Measurements from ENCODE around the gene TBC1D8.

Gene TBC1D8

GRCh38 chr2:100997509-100998234 lies 153.5 kb downstream of the TBC1D8 start:
- no peak overlapping the region for H3K4me3 ChIP-seq (ENCODE audit: low read length)
- TF ChIP-seq, protein P1, sequence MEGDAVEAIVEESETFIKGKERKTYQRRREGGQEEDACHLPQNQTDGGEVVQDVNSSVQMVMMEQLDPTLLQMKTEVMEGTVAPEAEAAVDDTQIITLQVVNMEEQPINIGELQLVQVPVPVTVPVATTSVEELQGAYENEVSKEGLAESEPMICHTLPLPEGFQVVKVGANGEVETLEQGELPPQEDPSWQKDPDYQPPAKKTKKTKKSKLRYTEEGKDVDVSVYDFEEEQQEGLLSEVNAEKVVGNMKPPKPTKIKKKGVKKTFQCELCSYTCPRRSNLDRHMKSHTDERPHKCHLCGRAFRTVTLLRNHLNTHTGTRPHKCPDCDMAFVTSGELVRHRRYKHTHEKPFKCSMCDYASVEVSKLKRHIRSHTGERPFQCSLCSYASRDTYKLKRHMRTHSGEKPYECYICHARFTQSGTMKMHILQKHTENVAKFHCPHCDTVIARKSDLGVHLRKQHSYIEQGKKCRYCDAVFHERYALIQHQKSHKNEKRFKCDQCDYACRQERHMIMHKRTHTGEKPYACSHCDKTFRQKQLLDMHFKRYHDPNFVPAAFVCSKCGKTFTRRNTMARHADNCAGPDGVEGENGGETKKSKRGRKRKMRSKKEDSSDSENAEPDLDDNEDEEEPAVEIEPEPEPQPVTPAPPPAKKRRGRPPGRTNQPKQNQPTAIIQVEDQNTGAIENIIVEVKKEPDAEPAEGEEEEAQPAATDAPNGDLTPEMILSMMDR (IDR thresholded peaks at IDR 0.05; ENCODE audit: insufficient read depth, low read depth, low read length, missing control alignments) = no peak
- no peak for DNase-seq (ENCODE audit: low read depth)

DNA sequence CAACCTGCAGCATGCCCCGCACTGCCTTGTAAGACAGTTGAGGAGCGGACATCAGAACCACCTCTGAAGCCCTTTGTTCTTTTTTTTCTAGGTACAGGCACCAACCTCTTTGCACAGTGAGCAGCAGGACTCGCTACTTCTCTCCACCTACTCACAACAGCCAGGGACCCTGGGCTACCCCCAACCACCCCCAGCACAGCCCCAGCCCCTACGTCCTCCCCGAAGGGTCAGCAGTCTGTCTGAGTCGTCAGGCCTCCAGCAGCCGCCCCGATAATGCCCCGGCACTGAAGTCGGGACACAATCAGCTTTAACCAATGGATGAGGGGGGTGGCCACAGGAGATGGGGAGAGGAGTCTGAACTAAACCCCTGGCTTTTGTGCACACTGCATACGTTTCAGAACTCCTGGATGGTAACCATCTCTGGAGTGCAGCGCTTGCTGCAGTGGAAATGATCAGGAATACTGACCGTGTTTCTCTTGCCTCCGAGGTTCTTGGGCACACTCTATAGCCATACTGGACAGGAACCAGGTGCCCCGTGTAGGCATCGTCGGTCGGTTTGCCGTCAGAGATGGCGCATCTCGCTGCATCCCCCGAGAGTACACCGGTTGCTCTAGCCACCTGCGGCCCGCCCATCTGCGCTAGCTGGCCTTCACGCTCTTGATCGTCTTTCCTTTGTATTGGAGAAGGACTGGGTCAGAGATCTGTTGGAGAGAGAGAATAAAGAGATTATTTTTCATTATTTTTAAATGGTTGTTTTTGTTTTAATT lies 155.7 kb downstream of the TBC1D8 start:
- H3K4me3 ChIP-seq (ENCODE audit: low read length) = no peak overlapping the region
- TF ChIP-seq, protein P1 (IDR thresholded peaks at IDR 0.05; ENCODE audit: insufficient read depth, low read depth, low read length, missing control alignments) = no peak
- DNase-seq (ENCODE audit: low read depth) = no peak

GRCh38 chr2:100993294-100993693 lies 157.9 kb downstream of the TBC1D8 start:
- H3K4me3 ChIP-seq (ENCODE audit: low read length) = no peak overlapping the region
- TF ChIP-seq, protein P1 (IDR thresholded peaks at IDR 0.05; ENCODE audit: insufficient read depth, low read depth, low read length, missing control alignments) = no peak
- no peak for DNase-seq (ENCODE audit: low read depth)

DNA sequence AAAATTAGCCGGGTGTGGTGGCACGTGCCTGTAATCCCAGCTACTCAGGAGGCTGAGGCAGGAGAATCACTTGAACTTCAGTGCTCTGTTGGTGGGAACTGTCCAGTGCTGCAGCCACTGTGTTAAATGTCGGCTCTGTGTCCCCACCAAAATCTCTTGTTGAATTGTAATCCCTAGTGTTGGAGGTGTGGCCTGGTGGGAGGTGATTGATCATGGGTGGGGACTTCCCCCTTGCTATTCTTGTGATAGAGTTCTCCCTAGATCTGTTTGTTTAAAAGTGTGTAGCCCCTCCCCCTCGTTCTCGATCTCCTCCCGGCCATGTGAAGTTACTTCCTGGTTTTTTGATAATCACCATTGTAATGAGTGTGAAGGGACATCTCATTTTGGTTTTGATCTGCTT lies 158.9 kb downstream of the TBC1D8 start:
- TF ChIP-seq, protein P1 (IDR thresholded peaks at IDR 0.05; ENCODE audit: insufficient read depth, low read depth, low read length, missing control alignments) = no peak
- no peak overlapping the region for H3K4me3 ChIP-seq (ENCODE audit: low read length)
- no peak for DNase-seq (ENCODE audit: low read depth)

GRCh38 chr2:100991404-100991773 lies 159.8 kb downstream of the TBC1D8 start:
- TF ChIP-seq, protein P1 (IDR thresholded peaks at IDR 0.05; ENCODE audit: insufficient read depth, low read depth, low read length, missing control alignments) = no peak

GRCh38 chr2:100990650-100991403 lies 160.4 kb downstream of the TBC1D8 start:
- TF ChIP-seq, protein P1 (IDR thresholded peaks at IDR 0.05; ENCODE audit: insufficient read depth, low read depth, low read length, missing control alignments) = no peak
- no peak overlapping the region for H3K4me3 ChIP-seq (ENCODE audit: low read length)
- no peak for DNase-seq (ENCODE audit: low read depth)

More at GRCh38 chr2:100991404-100991773, 159.8 kb downstream of the TBC1D8 start:
- DNase-seq (ENCODE audit: low read depth) = no peak
- H3K4me3 ChIP-seq (ENCODE audit: low read length) = no peak overlapping the region

Data from epithelial cell of esophagus (primary cell).